Ecto neural progenitor cell (in vitro differentiated cells): ENCODE measurements around the gene NR5A2.

Experiments used
- DNase-seq: peaks from one replicate; pipeline ENCODE4 v3.0.0-alpha.2; 2018; ENCODE audit warnings: low spot score

The NR5A2 gene

GRCh38 chr1:200027264-200027823, at the start of gene NR5A2:
TSS of gene NR5A2 (plus strand) at chr1:200027710. CDS start at chr1:200027848, 138 bp downstream.
- DNase-seq, result no peak

- DNase-seq, result no peak
Measured at GRCh38 chr1:199978408-199978940, 49.0 kb upstream of the NR5A2 start.

- no peak for DNase-seq
Measured at GRCh38 chr1:199979071-199979470, 48.4 kb upstream of the NR5A2 start.

- no peak for DNase-seq
Measured at GRCh38 chr1:199981584-199981983, 45.9 kb upstream of the NR5A2 start.

GRCh38 chr1:199982606-199983005, 44.9 kb upstream of the NR5A2 start:
- no peak for DNase-seq

- no peak for DNase-seq
Measured at GRCh38 chr1:199983531-199983930, 44.0 kb upstream of the NR5A2 start.

- DNase-seq, result no peak
Measured at GRCh38 chr1:199995096-199995685, 32.3 kb upstream of the NR5A2 start.

- no peak for DNase-seq
Measured at GRCh38 chr1:200005165-200005564, 22.3 kb upstream of the NR5A2 start.

GRCh38 chr1:200006711-200007110, 20.8 kb upstream of the NR5A2 start:
- DNase-seq, result no peak

- DNase-seq, result no peak
Measured at GRCh38 chr1:200015811-200016210, 11.7 kb upstream of the NR5A2 start.

GRCh38 chr1:200021577-200022238, 5.8 kb upstream of the NR5A2 start:
- no peak for DNase-seq

GRCh38 chr1:200022239-200022804, 5.2 kb upstream of the NR5A2 start:
- no peak for DNase-seq

- DNase-seq, result no peak
Measured at GRCh38 chr1:200028586-200029034, 1.1 kb downstream of the NR5A2 start.

- DNase-seq, result peak; percentile 73
Measured at GRCh38 chr1:200029035-200029821, 1.7 kb downstream of the NR5A2 start.

- no peak for DNase-seq
Measured at GRCh38 chr1:200029822-200030152, 2.3 kb downstream of the NR5A2 start.

GRCh38 chr1:200030791-200031190, 3.3 kb downstream of the NR5A2 start:
- no peak for DNase-seq

GRCh38 chr1:200033511-200034261, 6.2 kb downstream of the NR5A2 start:
- DNase-seq, result peak; percentile 55

GRCh38 chr1:200034262-200034557, 6.7 kb downstream of the NR5A2 start:
- DNase-seq, result no peak

GRCh38 chr1:200034761-200035396, 7.4 kb downstream of the NR5A2 start:
- DNase-seq, result peak; percentile 61

GRCh38 chr1:200035397-200035955, 8.0 kb downstream of the NR5A2 start:
- peak; percentile 49 for DNase-seq
